ENCODE results near the gene UNC13A.
"Not testable (repeated sequence)": the region's sequence is repeated elsewhere in the genome, so short reads cannot be mapped to it uniquely, and the experiment has no call there.

UNC13A gene

GRCh38 chr19:17605761-17606589 lies 82.2 kb downstream of the UNC13A start:
- DNase-seq (ENCODE audit: low read depth in 2 of 2, low spot score in 1 of 2): peak; percentile 61 to 63

GRCh38 chr19:17605117-17605516 lies 83.0 kb downstream of the UNC13A start:
- DNase-seq (ENCODE audit: low read depth in 2 of 2, low spot score in 1 of 2): no peak

GRCh38 chr19:17604372-17605025 lies 83.7 kb downstream of the UNC13A start:
- DNase-seq (ENCODE audit: low read depth in 2 of 2, low spot score in 1 of 2): no peak

- no peak for DNase-seq (ENCODE audit: low read depth in 2 of 2, low spot score in 1 of 2)
These were observed 85.2 kb downstream of the UNC13A start for GRCh38 chr19:17602872-17603510.

GRCh38 chr19:17602217-17602616 lies 85.9 kb downstream of the UNC13A start:
- DNase-seq (ENCODE audit: low read depth in 2 of 2, low spot score in 1 of 2): no peak

- DNase-seq (ENCODE audit: low read depth in 2 of 2, low spot score in 1 of 2): no peak
These were observed 86.5 kb downstream of the UNC13A start for GRCh38 chr19:17601683-17602082.

- no peak for DNase-seq (ENCODE audit: low read depth in 2 of 2, low spot score in 1 of 2)
These were observed 88.4 kb downstream of the UNC13A start for GRCh38 chr19:17599780-17600179.

GRCh38 chr19:17598953-17599352 lies 89.2 kb downstream of the UNC13A start:
- no peak for DNase-seq (ENCODE audit: low read depth in 2 of 2, low spot score in 1 of 2)

GRCh38 chr19:17598063-17598462 lies 90.1 kb downstream of the UNC13A start:
- not testable (repeated sequence) for DNase-seq (ENCODE audit: low read depth in 2 of 2, low spot score in 1 of 2)

GRCh38 chr19:17594296-17594695 lies 93.9 kb downstream of the UNC13A start:
- not testable (repeated sequence) for DNase-seq (ENCODE audit: low read depth in 2 of 2, low spot score in 1 of 2)

- DNase-seq (ENCODE audit: low read depth in 2 of 2, low spot score in 1 of 2): no peak
These were observed 97.3 kb downstream of the UNC13A start for GRCh38 chr19:17590866-17591265.

GRCh38 chr19:17585395-17585794 lies 102.8 kb downstream of the UNC13A start:
- DNase-seq (ENCODE audit: low read depth in 2 of 2, low spot score in 1 of 2): not testable (repeated sequence)

GRCh38 chr19:17584132-17584531 lies 104.0 kb downstream of the UNC13A start:
- DNase-seq (ENCODE audit: low read depth in 2 of 2, low spot score in 1 of 2): no peak

- DNase-seq (ENCODE audit: low read depth in 2 of 2, low spot score in 1 of 2): no peak
These were observed 105.5 kb downstream of the UNC13A start for GRCh38 chr19:17582613-17583012.

- no peak for DNase-seq (ENCODE audit: low read depth in 2 of 2, low spot score in 1 of 2)
These were observed 106.8 kb downstream of the UNC13A start for GRCh38 chr19:17581211-17581874.

- no peak for DNase-seq (ENCODE audit: low read depth in 2 of 2, low spot score in 1 of 2)
These were observed 107.5 kb downstream of the UNC13A start for GRCh38 chr19:17580470-17581144.

- no peak for DNase-seq (ENCODE audit: low read depth in 2 of 2, low spot score in 1 of 2)
These were observed 108.4 kb downstream of the UNC13A start for GRCh38 chr19:17579661-17580244.

- no peak for DNase-seq (ENCODE audit: low read depth in 2 of 2, low spot score in 1 of 2)
These were observed 110.6 kb downstream of the UNC13A start for GRCh38 chr19:17577457-17578097.

- DNase-seq (ENCODE audit: low read depth in 2 of 2, low spot score in 1 of 2): no peak
These were observed 111.2 kb downstream of the UNC13A start for GRCh38 chr19:17576758-17577456.
